IMR-90 (cell line): Measurements from ENCODE around the gene PNLIP. TPM values are rescaled to one million over a fixed set of nuclear protein-coding genes. Genes with fewer than 3 reads are reported as not detected.

Source experiments
- ATAC-seq: fragments of 200-7000 bp; cut with Tn5 transposase; 2 replicates; pipeline ENCODE4 v1.9.1; 2020; ENCODE audit warnings: low read depth, mild to moderate bottlenecking, moderate library complexity
- BruUV-seq: library from RNA; stranded (reverse); fragments of 400-500 nt; replicated peaks from 2 replicates; lab custom pipeline; 2021; lab: Mats Ljungman, UMichigan
- CTCF ChIA-PET: fragments of 300-600 bp; formaldehyde crosslinking; extraction: SDS; loops from one replicate; lab custom pipeline; 2021; ENCODE audit warnings: antibody characterized with exemption; lab: Yijun Ruan, JAX
- POLR2A ChIA-PET: fragments of 300-600 bp; sonication (Branson Sonifier 250); formaldehyde crosslinking; loops from one replicate; lab custom pipeline; 2022; ENCODE audit warnings: antibody characterized with exemption; ENCODE audit not compliant: unreplicated experiment; lab: Charles Lee
- DNase-seq: peaks from one replicate; pipeline ENCODE4 v3.0.0; 2013
- H2AFZ ChIP-seq: replicated peaks from 2 replicates; pipeline ENCODE3; 2013; ENCODE audit warnings: low read length, mild to moderate bottlenecking; ENCODE audit not compliant: poor library complexity
- H2AK5ac ChIP-seq: 2 replicates; pipeline ENCODE4 v1.6.1; 2013; ENCODE audit warnings: low read depth, low read length, inconsistent platforms
- H2AK9ac ChIP-seq: replicated peaks from 2 replicates; pipeline ENCODE3; 2013; ENCODE audit warnings: mild to moderate bottlenecking, low read depth, low read length, moderate library complexity; ENCODE audit not compliant: poor library complexity
- H2BK120ac ChIP-seq: 2 replicates; pipeline ENCODE4 v1.6.1; 2013; ENCODE audit warnings: low read depth, low read length, inconsistent platforms
- H2BK15ac ChIP-seq: 3 replicates; pipeline ENCODE4 v1.6.1; 2013; ENCODE audit warnings: low read depth, low read length, inconsistent platforms
- H2BK20ac ChIP-seq: 2 replicates; pipeline ENCODE4 v1.6.1; 2013; ENCODE audit warnings: low read depth, mild to moderate bottlenecking, inconsistent platforms, low read length, moderate library complexity
- H2BK5ac ChIP-seq: 2 replicates; pipeline ENCODE4 v1.6.1; 2013; ENCODE audit warnings: mild to moderate bottlenecking, low read depth, low read length, inconsistent platforms; ENCODE audit not compliant: poor library complexity, severe bottlenecking
- H3K14ac ChIP-seq: replicated peaks from 2 replicates; pipeline ENCODE4 v1.6.1; 2013; ENCODE audit warnings: low read depth, low read length, inconsistent platforms
- H3K18ac ChIP-seq: 2 replicates; pipeline ENCODE4 v1.6.1; 2013; ENCODE audit warnings: low read depth, low read length, control low read depth
- H3K23ac ChIP-seq: 2 replicates; pipeline ENCODE4 v1.6.1; 2013; ENCODE audit warnings: low read depth, low read length, inconsistent platforms
- H3K27ac ChIP-seq: 2 replicates; pipeline ENCODE4 v1.5.1; 2013; ENCODE audit warnings: mild to moderate bottlenecking, control low read depth, low read length; ENCODE audit not compliant: insufficient read depth
- H3K27me3 ChIP-seq: 2 replicates; pipeline ENCODE4 v1.6.1; 2013; ENCODE audit warnings: low read length; ENCODE audit not compliant: control insufficient read depth, insufficient read depth
- H3K36me3 ChIP-seq: 2 replicates; pipeline ENCODE4 v1.6.1; 2013; ENCODE audit warnings: low read length, mixed read lengths; ENCODE audit not compliant: control insufficient read depth, insufficient read depth
- H3K4ac ChIP-seq: 2 replicates; pipeline ENCODE4 v1.6.1; 2013; ENCODE audit warnings: low read depth, low read length, inconsistent platforms
- H3K4me1 ChIP-seq: 2 replicates; pipeline ENCODE4 v1.6.1; 2013; ENCODE audit warnings: low read length, mixed read lengths; ENCODE audit not compliant: control insufficient read depth, insufficient read depth
- H3K4me2 ChIP-seq: 2 replicates; pipeline ENCODE4 v1.6.1; 2013; ENCODE audit warnings: low read depth, mild to moderate bottlenecking, control low read depth, low read length, moderate library complexity
- H3K4me3 ChIP-seq: 2 replicates; pipeline ENCODE4 v1.5.1; 2013; ENCODE audit warnings: low read depth, mild to moderate bottlenecking, control low read depth, low read length, moderate library complexity; ENCODE audit not compliant: insufficient read depth
- H3K56ac ChIP-seq: 2 replicates; pipeline ENCODE4 v1.6.1; 2013; ENCODE audit warnings: low read length, inconsistent platforms; ENCODE audit not compliant: insufficient read depth; ENCODE audit errors: extremely low read depth
- H3K79me1 ChIP-seq, 2 experiments: 2 replicates each; pipeline ENCODE4 v1.6.1; 2013; ENCODE audit warnings: low read length in 2 of 2, inconsistent platforms in 1 of 2, low read depth in 1 of 2
- H3K9ac ChIP-seq: 2 replicates; pipeline ENCODE4 v1.6.1; 2013; ENCODE audit warnings: low read depth, low read length, control low read depth
- H3K9me1 ChIP-seq: 2 replicates; pipeline ENCODE4 v1.6.1; 2013; ENCODE audit warnings: low read length, inconsistent platforms; ENCODE audit not compliant: insufficient read depth
- H3K9me3 ChIP-seq: 2 replicates; pipeline ENCODE4 v1.6.1; 2013; ENCODE audit warnings: low read length; ENCODE audit not compliant: control insufficient read depth, insufficient read depth
- H4K20me1 ChIP-seq: 2 replicates; pipeline ENCODE4 v1.6.1; 2013; ENCODE audit warnings: low read length, inconsistent platforms; ENCODE audit not compliant: insufficient read depth
- H4K5ac ChIP-seq: 2 replicates; pipeline ENCODE4 v1.6.1; 2013; ENCODE audit warnings: mild to moderate bottlenecking, low read depth, low read length, control low read depth
- H4K8ac ChIP-seq, 2 experiments: 2 replicates each; pipeline ENCODE4 v1.6.1; 2013; ENCODE audit warnings: low read depth in 2 of 2, low read length in 2 of 2, control low read depth in 1 of 2, inconsistent platforms in 1 of 2
- H4K91ac ChIP-seq: 2 replicates; pipeline ENCODE4 v1.6.1; 2013; ENCODE audit warnings: low read depth, low read length, inconsistent platforms; ENCODE audit not compliant: insufficient read depth
- BHLHE40 ChIP-seq: fragments of 150-350 bp; IDR thresholded peaks from 2 replicates; pipeline ENCODE4 v1.6.1; 2016; ENCODE audit warnings: mild to moderate bottlenecking, low read depth, low read length
- CHD1 ChIP-seq: IDR thresholded peaks from 2 replicates; pipeline ENCODE4 v1.6.1; 2012; ENCODE audit warnings: low read depth, low read length, improper control_type of control experiment
- CTCF ChIP-seq: conservative IDR thresholded peaks from 2 replicates; pipeline ENCODE4 v1.5.1; 2012; ENCODE audit warnings: mild to moderate bottlenecking, low read depth, low read length, improper control_type of control experiment
- FOS ChIP-seq: fragments of 150-350 bp; IDR thresholded peaks from 2 replicates; pipeline ENCODE4 v1.6.1; 2016; ENCODE audit warnings: low read depth, low read length
- MAFK ChIP-seq: IDR thresholded peaks from 2 replicates; pipeline ENCODE4 v1.6.1; 2012; ENCODE audit warnings: low read depth, low read length, improper control_type of control experiment
- MAZ ChIP-seq: IDR thresholded peaks from 2 replicates; pipeline ENCODE4 v1.6.1; 2012; ENCODE audit warnings: low read depth, mild to moderate bottlenecking, low read length, improper control_type of control experiment, moderate library complexity, borderline replicate concordance
- MXI1 ChIP-seq: IDR thresholded peaks from 2 replicates; pipeline ENCODE4 v1.6.1; 2012; ENCODE audit warnings: low read depth, mild to moderate bottlenecking, low read length, moderate library complexity, borderline replicate concordance
- NFE2L2 ChIP-seq: fragments of 150-350 bp; IDR thresholded peaks from 2 replicates; pipeline ENCODE4 v1.6.1; 2016; ENCODE audit warnings: low read depth, mild to moderate bottlenecking, low read length
- POLR2A ChIP-seq: IDR thresholded peaks from 2 replicates; pipeline ENCODE4 v1.6.1; 2012; ENCODE audit warnings: mild to moderate bottlenecking, low read depth, low read length
- RAD21 ChIP-seq: IDR thresholded peaks from 2 replicates; pipeline ENCODE4 v1.6.1; 2012; ENCODE audit warnings: low read length, improper control_type of control experiment
- RCOR1 ChIP-seq: IDR thresholded peaks from 2 replicates; pipeline ENCODE4 v1.6.1; 2012; ENCODE audit warnings: mild to moderate bottlenecking, low read length, improper control_type of control experiment; ENCODE audit not compliant: insufficient replicate concordance
- RFX5 ChIP-seq: IDR thresholded peaks from 2 replicates; pipeline ENCODE4 v1.8.0; 2012; ENCODE audit warnings: low read depth, mild to moderate bottlenecking, low read length, moderate library complexity
- SMC3 ChIP-seq: fragments of 150-350 bp; IDR thresholded peaks from 2 replicates; pipeline ENCODE4 v1.6.1; 2016; ENCODE audit warnings: low read depth, mild to moderate bottlenecking, antibody characterized with exemption, low read length, moderate library complexity
- WGBS, 2 experiments: methylation state at CpG; one replicate each; pipeline versions ENCODE4 v1.1.5 to v1.1.7; 2013; ENCODE audit warnings: missing lambda C conversion rate in 2 of 2; ENCODE audit not compliant: insufficient read length in 1 of 2; ENCODE audit errors: extremely low coverage in 2 of 2; 5-methylcytosine and 5-hydroxymethylcytosine counted together
- dilution Hi-C: fragments of 300-500 bp; cut with HindIII; formaldehyde crosslinking; loops from one replicate; pipeline ENCODE4 v1.14.3; 2018; ENCODE audit warnings: low sequenced_read_pairs; ENCODE audit not compliant: unreplicated experiment
- in situ Hi-C: fragments of 300-500 bp; cut with MboI; formaldehyde crosslinking; loops from 3 replicates; pipeline ENCODE4 v1.14.3; 2019; ENCODE audit warnings: low sequenced_read_pairs, inconsistent platforms, mixed read lengths
- intact Hi-C: fragments of 100-400 bp; cut with micrococcal nuclease; formaldehyde crosslinking; loops from 2 replicates; pipeline ENCODE4 v1.10.0; 2022
- polyA plus RNA-seq, 3 experiments: library from polyadenylated mRNA; depleted of rRNA; stranded (reverse); fragments of >200 nt; gene quantifications; 2 replicates each; pipeline ENCODE4 v1.2.3, GENCODE V29; 2012; ENCODE audit warnings: low replicate concordance in 1 of 3
- total RNA-seq: library from RNA; depleted of rRNA; stranded (reverse); fragments of >200 nt; gene quantifications from 2 replicates; pipeline ENCODE4 v1.2.3, GENCODE V29; 2012

Gene PNLIP
- total and polyA plus RNA-seq, 2 of the 4 experiments (the other 2 are of a cell fraction), result not detected

GRCh38 chr10:116606061-116606483 is 60.3 kb downstream of the PNLIP start:
- ChIA-PET CTCF (no interaction called here), POLR2A (no interaction called here)
- DNase-seq (no peak), ATAC-seq (no peak)
- no peak overlapping the region for H4K8ac ChIP-seq
- no peak overlapping the region for H3K18ac ChIP-seq
- peaks cover 6% of the 10 kb centered on the region; the same call in 1 of the 2 replicates for H3K27me3 ChIP-seq
- no peaks in the 10 kb centered on the region for H4K20me1 ChIP-seq
- no peak overlapping the region for H3K4me3 ChIP-seq
- no peak overlapping the region for H2BK15ac ChIP-seq
- H2AK9ac ChIP-seq, result no peak overlapping the region
- no peak overlapping the region for H2BK5ac ChIP-seq
- no peak overlapping the region for H3K56ac ChIP-seq
- dilution Hi-C loops, result no loop called here
- H3K27ac ChIP-seq, result no peak overlapping the region
- no peak overlapping the region for H3K4me2 ChIP-seq
- H4K5ac ChIP-seq, result no peak overlapping the region
- H2BK120ac ChIP-seq, result no peak overlapping the region
- no peaks in the 10 kb centered on the region for H3K79me1 ChIP-seq
- no peaks in the 10 kb centered on the region for H3K9me3 ChIP-seq
- H2BK20ac ChIP-seq, result no peak overlapping the region
- no peak overlapping the region for H2AFZ ChIP-seq
- no TSS peak for BruUV-seq
- no peaks in the 10 kb centered on the region for H3K36me3 ChIP-seq
- no peak overlapping the region for H3K23ac ChIP-seq
- H3K14ac ChIP-seq, result no peak overlapping the region
- H2AK5ac ChIP-seq, result no peak overlapping the region
- in situ Hi-C loops, result no loop called here
- no peak overlapping the region for H4K91ac ChIP-seq
- H3K4me1 ChIP-seq, result no peaks in the 10 kb centered on the region; the same call in 1 of the 2 replicates
- no peak overlapping the region for H3K4ac ChIP-seq
- no peak overlapping the region for H3K9ac ChIP-seq
- H3K9me1 ChIP-seq, result no peaks in the 10 kb centered on the region
- WGBS, 2 experiments, result no CpG with 5 or more reads among the region's 8 CpGs
- no peak for TF ChIP-seq RAD21
- TF ChIP-seq SMC3, result no peak
- TF ChIP-seq BHLHE40, result no peak
- no peak for TF ChIP-seq MAFK
- TF ChIP-seq MAZ, result no peak
- no peak for TF ChIP-seq POLR2A
- TF ChIP-seq MXI1, result no peak
- TF ChIP-seq RCOR1, result no peak
- no peak for TF ChIP-seq NFE2L2
- TF ChIP-seq CHD1, result no peak
- TF ChIP-seq FOS, result no peak
- TF ChIP-seq RFX5, result no peak
- TF ChIP-seq CTCF, result no peak
- intact Hi-C loops, result no loop called here
